GM21381 (cell line): ENCODE data around the gene SLC7A4.
A peak's percentile ranks its signal among the peaks of the same experiment; 100 is the strongest.
"Not testable (repeated sequence)": the region's sequence is repeated elsewhere in the genome, so short reads cannot be mapped to it uniquely, and the experiment has no call there.

Experiments
- ATAC-seq: cut with Tn5 transposase; IDR thresholded peaks from one replicate; pipeline ENCODE4 v1.9.1; 2021; ENCODE audit warnings: mild to moderate bottlenecking, moderate library complexity; ENCODE audit not compliant: unreplicated experiment

SLC7A4 gene

DNA sequence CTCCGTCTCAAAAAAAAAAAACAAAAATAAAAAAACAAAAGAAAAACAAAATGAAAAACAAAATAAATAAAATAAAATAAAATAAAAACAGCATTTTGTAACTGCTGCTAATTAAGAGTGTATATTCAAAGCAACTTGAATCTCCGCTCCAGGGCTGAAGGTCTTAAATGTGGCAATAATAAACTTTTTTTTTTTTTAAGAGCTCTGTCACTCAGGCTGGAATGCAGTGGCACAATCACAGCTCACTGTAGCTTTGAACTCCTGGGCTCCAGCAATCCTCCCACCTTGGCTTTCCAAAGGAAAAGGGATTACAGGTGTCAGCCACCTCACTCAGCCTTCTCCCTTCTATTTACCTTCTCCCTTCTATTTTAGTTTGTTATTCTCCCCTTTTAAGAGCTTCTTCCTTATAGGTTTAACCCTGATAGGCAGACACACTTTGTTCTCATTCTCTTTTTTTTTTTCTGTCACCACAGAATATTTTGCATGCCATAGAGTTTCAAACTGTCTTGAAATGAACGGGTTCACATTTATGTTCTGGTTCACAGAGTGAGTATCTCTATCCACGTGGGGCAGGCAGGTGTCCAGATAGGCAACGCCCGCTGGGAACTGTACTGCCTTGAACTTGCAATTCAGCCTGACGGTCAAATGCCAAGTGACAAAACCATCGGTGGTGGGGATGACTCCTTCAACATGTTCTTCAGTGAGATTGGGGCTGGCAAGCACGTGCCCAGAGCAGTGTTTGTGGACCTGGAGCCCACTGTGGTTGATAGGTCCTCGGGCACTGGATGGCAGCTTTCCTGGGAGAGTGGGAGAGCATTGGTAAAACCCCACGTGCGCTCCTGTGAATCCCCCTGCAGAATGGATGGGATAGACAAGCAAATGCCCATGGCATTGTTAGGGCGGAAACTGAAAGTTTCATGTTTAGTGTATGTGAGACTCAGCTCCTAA, 32.8 kb upstream of the SLC7A4 start:
- no peak for ATAC-seq

DNA sequence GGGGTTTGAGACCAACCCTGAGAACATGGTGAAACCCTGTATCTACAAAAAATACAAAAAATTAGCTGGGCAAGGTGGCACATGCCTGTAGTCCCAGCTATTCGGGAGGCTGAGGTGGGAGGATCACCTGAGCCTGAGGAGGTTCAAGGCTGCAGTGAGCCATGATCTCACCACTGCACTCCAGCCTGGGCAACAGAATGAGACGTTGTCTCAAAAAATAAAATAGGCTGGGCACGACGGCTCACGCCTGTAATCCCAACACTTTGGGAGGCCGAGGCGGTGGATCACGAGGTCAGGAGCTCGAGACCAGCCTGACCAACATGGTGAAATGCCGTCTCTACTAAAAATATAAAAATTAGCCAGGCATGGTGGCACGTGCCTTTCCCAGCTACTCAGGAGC, 32.1 kb upstream of the SLC7A4 start:
- ATAC-seq: not testable (repeated sequence)

DNA sequence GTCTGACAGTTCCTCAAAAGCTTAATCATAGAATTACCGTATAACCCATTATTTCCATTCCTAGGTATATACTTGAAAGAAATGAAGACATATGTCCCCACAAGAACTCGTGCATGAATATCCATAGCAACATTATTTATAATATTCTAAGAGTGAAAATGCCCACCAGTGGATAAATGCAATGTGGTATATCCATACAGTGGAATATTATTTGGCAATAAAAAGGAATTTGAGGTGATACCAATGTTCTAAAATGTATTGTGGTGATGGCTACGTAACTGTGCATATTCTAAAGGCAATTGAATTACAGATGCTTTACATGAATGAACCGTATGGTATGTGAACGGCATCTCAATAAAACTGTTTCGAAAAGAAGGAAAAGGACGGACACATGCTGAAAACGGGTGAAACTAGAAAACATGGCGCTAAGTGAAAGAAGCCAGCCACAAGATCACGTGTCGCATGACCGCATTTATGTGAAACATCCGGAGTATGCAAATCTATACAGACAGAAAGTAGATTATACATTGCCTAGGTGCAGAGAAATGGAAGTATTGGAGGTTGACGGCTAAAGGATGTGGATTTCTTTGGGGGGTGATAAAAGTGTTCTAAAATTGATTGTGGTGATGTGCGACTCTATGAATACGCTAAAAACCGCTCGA, 29.4 kb upstream of the SLC7A4 start:
- ATAC-seq: not testable (repeated sequence)

DNA sequence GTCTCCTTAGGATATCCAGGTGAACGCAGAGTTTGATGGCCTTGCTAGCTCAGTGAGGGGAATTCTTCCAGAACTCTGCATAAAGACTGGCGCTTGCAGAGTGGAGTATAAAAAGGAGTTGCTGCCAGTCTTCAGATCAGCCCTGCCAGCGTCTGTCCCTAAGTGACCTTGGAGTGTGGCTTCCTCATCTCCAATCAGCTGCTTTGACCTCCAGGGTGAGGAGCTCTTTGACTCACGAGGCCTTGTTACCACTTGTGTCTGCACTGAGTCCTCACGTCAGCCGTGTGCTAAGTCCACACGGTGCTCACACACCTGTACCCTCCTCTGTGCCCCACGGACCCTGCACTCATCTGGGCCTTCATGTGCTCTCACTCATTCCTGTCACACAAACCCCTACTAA, 28.0 kb upstream of the SLC7A4 start:
- ATAC-seq: not testable (repeated sequence)

DNA sequence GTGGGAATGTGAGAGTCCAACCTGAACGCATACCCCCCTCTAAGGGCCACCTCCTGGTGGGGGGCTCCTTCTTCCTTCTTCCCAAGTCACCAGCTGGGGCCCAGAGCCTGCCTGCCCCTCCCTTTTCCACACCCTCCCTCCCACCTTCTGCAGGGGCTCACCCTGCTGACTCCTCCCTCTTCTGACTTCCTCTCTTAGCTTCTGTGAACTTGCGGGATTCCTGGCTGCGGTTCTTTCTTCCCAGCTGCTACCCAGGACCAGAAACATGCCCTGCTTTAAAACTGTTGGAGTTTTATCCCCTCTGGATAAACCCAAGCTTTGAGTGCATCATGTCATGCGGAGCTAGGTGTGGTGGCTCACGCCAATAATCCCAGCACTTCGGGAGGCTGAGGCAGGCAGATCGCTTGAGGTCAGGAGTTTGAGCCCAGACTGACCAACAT, 23.5 kb upstream of the SLC7A4 start:
- no peak for ATAC-seq

DNA sequence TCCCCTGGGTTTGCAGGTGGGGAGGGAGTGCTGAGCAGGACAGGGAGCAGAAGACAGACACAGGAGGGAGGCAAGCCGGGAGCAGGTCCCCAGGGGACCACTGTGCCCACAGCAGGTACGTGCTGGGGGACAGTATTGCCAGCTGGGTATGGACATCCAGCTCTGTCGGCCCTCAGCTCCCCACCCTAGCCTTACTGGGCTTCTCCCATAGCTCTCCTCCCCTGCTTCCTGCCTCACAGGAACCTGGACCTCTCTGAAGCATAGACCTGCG, 23.1 kb upstream of the SLC7A4 start:
- ATAC-seq: no peak

DNA sequence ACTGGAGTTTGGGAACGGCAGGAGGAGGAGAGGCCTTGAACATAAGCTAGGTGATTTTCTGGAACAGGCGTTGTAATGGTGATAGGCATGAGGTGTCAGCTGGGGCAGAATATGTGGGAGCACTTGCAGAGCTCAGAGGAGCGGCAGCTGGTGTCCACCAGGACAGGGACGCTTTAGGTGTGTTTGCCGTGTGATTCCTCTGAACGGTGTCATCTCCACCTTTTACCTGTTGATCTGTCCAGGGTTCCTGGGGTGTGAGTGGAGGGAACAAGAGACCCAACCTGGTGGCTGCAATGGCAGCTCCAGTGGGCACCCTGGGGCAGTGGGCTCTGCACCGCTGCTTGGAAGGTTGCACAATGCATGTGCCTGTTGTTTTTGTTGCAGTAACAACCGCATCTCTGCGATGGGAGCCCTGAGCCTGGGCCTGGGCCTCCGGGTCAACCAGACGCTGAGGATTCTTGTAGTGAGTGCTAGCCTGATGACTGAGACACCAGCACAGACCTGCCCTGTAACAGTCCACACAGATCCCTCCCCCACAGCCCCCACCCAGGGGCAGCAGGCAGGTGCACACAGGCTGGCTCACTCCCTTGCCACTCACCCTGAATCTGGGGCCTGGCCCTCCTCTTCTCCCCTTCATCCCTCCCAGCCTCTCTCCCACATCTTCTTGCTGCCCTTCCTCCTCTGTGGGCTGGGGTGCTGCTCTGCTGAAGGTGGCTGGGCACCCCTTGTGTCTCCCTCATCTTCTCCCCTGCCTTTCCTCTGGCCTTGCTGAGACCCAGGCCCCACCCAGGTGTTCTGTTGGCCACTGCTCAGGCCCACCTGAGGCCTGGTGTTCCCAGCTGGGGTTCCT, 22.6 kb upstream of the SLC7A4 start:
- ATAC-seq: no peak

DNA sequence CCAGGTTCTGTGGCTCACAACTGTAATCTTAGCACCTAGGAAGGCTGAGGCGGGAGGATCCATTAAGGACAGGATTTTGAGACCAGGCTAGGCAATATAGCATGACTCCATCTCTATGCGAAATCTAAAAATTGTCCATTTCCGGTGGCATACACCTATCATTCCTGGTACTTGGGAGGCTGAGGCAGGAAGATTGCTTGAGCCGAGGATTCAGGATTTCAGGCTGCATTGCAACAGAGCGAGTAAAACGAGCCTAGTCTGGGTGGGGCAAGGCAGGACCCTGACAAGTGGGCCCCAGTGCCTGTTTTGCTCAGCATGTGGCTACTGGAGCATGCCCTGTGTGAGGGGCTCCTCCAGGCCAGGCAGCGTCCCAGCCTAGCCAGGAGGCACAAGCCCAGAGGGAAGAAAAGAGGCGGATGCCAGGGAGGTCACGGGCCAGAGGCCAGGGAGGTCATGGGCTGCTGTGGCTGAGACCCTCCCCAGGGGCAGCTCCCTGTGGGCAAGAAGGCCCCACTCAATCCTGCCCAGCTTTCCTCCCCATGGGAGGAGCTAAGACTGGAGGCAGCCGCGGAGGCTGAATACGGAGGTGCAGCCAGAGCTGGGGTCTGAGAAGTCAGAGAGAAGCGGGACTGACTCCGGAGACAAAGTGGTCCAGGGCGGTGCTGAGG, 21.8 kb upstream of the SLC7A4 start:
- ATAC-seq: no peak

DNA sequence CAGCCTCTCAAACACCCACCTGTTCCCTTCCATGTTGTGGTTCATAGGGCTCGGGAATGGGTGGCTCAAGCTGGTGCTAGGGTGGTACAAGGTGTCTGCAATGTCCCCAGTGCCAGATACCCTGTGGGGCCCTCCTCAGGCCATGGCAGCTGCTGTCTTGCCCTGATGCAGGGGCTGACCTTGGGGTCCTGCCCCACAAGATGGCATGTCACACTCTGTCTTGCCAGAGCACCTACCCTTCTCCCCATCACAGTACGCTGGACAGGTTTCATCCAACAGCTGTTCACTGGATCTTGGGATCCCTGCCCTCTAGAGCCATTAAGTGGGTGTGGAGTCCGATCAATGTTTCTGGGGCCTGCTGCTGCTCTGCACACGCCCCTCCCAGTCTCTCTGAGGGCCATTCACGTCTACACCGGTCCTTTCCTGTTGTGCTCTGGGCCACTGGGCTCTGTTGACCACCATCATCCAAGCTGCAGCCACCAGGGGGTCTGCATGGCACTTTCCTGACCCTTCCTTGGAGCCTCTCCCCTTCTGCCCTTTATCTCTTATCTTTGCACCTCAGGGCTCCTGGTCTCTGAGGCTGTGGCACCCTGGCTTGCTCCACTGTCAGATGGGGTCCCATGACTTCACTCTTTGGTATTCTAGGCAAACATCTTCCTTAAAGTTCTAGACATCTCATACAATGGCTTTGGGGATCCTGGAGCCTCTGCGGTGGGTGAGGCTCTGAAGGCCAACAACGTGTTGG, 20.5 kb upstream of the SLC7A4 start:
- no peak for ATAC-seq

DNA sequence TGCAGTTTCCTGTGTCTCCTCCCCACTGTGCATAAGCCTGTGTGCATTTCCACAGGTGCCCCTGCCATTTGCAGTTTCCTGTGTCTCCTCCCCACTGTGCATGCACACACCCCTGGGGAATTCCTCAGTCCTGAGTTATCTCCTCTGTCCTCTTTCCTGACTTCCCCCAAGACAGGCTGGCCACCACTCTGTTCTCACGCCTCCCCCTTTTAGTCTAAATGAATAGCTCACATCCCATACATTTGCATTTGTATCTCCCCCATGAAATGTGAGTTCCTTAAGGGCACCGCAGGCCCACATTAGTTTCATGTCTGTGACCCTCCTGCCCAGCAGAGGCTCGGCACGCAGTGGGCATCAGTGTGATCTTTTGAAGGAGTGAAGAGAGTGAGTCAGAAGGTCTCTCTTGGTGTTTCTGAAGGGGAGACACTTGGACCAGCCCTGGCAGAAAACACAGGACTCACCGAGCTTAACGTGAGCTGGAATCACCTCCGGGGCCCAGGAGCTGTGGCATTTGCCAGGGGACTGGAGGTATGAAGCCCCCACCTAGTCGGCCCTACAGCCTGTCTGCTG, 19.6 kb upstream of the SLC7A4 start:
- ATAC-seq: no peak

DNA sequence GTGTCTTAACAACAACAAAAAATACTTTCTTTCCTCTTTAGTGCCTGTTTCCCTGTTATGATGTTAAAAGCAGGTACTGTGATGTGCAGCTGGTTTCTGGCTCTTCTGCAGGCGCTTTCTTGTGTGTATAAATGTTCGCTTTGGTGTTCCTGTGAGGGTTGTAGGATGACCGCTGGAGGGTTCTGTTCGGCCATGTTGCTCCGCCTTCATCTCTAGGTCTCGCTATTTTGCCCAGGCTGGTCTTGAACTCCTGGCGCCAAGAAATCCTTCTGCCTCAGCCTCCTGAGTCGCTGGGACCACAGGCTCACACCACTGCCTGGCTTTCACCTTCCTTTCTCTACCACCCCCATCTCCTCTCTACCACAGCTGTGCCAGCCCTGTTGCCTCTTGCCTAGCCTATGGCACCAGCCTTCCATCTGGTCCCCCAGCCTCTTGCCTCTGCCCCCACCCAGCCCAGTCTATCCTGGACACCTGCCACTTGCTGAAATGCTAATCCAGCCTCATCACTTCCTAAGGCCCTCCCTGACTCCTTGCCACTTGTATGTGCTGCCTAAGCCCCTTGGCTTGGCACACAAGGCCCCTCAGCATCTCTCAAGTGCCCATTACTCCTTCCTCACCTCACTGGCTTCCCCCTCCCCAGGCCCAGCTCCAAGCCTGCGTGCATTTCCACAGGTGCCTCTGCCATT, 18.9 kb upstream of the SLC7A4 start:
- ATAC-seq: no peak

DNA sequence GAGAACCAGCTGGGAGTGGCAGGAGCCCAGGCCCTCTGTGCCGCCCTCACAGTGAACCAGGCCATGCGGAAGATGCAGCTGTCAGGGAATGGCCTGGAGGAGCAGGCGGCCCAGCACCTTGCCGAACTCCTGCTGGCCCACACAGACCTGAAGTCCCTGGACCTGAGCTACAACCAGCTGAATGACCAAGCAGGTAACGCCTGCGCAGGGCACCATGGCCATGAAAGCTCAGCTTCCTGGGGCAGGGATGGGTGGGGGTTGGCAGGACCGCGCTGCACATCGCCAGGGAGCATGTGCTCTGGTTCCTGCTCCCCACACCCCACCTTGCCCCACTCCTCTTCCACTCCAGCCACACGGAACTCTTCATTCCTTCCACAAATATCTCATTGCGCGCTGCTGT, 16.6 kb upstream of the SLC7A4 start:
- ATAC-seq: not testable (repeated sequence)

DNA sequence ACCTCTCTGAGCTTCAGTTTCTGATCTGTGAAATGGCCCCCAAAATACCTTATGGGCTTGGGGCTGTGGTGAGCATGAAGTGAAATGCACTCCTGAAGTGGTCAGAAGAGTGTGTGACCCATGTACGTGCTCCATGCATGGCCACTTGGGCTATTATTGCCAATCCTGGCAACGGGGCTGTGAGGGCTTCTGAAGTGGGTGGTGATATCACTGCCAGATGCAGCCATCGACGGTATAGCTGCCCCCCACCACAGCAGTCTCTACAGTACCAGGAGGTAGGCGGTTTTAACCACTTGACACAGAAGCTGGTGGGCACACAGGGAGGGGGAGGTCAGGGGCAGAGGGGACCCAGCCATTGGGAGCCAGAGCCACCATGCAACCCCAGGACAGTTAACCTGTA, 16.1 kb upstream of the SLC7A4 start:
- not testable (repeated sequence) for ATAC-seq

DNA sequence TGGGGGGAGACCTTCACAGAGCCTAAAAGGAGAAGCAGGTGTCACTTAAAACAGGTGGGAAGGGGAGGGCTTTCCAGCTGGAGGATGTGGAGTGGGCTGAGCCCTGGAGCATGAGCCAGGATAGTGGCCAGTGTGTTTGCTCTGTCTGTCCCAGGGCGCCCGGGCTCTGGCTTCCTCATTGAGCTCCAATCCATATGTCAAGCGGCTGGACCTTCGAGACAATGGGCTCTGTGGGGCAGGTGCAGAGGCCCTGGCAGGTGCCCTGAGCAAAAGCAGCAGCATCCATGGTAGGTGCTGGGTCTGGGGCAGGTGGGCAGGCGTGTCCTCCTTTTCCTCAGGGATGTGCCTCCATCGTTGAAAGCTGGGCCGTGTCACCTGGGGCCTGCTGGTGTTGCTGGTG, 15.4 kb upstream of the SLC7A4 start:
- no peak for ATAC-seq

DNA sequence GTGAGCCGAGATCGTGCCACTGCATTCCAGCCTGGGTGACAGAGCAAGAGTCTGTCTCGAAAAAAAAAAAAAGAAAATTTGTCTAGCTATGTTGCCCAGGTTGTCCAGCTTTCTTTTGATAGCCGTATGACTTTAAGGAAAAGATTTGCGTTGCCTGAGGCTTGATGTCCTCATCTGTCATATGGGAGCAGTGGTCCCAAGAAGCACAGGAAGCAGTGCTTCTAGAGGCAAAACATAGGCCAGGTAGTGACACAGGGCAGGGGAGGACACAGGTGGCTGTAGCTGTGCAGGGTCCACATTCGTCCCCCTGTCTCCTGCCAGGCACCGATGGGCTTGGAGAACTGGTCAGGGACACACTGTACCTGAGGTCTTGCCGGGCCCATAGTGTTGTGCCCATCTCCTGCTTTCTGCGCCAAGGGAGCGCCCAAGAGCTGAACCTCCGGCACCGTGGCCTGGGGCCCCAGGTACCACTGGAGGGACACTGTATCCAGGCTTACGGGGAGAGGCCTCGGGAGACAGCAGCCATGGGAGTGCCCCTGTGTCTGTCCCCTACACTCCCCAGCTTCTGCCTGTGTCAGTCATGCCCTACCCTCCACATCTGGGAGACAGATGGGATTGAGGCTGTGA, 14.8 kb upstream of the SLC7A4 start:
- ATAC-seq: no peak

DNA sequence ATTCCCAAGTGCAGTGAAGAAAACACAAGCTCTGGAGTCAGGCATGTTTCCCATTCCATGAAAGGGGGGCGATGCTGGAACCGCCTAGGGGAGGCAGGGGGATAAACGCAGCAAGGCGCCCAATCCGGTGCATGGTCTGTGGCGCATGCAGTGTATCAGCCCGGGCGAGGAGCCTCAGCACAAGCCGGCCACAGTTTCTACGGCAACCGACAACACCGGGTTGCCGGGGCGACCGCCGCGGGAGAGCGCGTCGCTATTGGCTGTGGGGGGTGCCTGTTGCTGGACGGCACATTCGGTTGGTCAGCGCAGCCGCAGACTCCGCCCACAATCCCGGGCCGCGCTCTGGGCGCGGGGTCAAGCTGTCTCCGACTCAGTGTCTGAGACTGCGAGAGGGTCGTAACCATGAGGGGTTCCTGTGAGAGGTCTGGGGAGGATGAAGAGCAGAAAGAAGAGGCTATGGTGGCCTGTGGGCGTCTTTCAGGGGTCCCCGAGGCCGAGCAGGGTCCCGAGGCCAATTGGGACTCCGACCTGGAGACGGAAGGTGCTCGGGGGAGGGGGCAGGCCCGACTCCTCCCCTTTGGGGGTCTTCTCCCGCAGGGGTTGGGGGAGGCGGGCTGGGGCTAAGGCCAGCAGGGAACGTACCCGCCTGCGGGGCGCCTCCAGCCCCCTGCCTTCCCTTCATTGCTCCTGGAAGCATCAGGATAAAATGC, 13.4 kb upstream of the SLC7A4 start, which contains the start of gene LRRC74B:
Gene LRRC74B, plus strand, starts transcription at position 362 of the 710 bp plus-strand sequence. Its CDS starts 41 bp downstream, at position 403.
- ATAC-seq: peak; percentile 82

DNA sequence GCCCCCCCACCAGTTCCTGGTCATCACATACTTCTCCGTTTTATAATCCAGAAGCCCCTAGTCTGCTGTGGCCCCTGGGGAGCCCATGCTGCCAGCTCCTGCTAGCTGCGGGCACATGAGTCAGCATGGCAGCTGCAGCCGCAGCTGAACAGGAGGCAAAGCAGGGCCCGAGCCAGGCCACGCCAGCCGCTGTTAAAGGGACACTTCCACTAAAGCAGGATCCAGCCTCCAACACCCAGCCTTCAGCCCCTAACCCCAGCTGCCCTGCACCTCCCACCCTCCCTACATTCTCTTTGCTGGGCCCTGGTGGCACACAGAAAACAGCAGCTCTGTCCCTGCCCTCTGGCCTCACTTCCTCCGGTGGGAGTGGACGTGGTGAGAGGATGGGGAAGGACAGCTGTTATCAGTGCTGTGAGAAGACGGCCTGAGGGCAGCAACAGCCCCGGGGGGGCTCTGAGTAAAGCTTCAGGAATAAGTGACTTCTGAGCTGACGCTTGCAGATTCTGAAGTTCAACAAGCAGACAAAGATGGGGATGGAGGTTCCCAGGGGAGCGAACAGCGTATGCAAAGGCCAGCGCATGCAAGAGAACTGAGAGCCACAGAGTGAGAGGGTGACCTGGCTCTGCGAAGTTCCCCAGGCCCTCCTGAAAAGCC, 12.7 kb upstream of the SLC7A4 start:
- ATAC-seq: no peak
